HG03135 (cell line): ENCODE data around the gene CHID1.

Source experiments
- ATAC-seq: cut with Tn5 transposase; IDR thresholded peaks from one replicate; pipeline ENCODE4 v1.9.1; 2021; ENCODE audit warnings: mild to moderate bottlenecking, moderate library complexity; ENCODE audit not compliant: unreplicated experiment

The CHID1 gene

GRCh38 chr11:910589-911030 lies at the start of gene CHID1:
Gene CHID1 (minus strand): TSS chr11:910810. CDS start chr11:904816, 5,994 bp downstream.
- peak; percentile 84 for ATAC-seq

- ATAC-seq = no peak
These were observed 49.0 kb upstream of the CHID1 start for GRCh38 chr11:959608-960007.

GRCh38 chr11:959027-959426 lies 48.4 kb upstream of the CHID1 start:
- no peak for ATAC-seq

- ATAC-seq = no peak
These were observed 47.5 kb upstream of the CHID1 start for GRCh38 chr11:958101-958500.

GRCh38 chr11:957212-957920 lies 46.8 kb upstream of the CHID1 start:
- ATAC-seq = no peak

- no peak for ATAC-seq
These were observed 44.8 kb upstream of the CHID1 start for GRCh38 chr11:955154-956063.

- ATAC-seq = no peak
These were observed 44.0 kb upstream of the CHID1 start for GRCh38 chr11:954392-955153.

GRCh38 chr11:953512-953911 lies 42.9 kb upstream of the CHID1 start:
- ATAC-seq = no peak

GRCh38 chr11:952406-953385 lies 42.1 kb upstream of the CHID1 start:
- ATAC-seq = no peak

- ATAC-seq = no peak
These were observed 40.9 kb upstream of the CHID1 start for GRCh38 chr11:951507-951906.

GRCh38 chr11:947744-948143 lies 37.1 kb upstream of the CHID1 start:
- ATAC-seq = no peak

- no peak for ATAC-seq
These were observed 35.4 kb upstream of the CHID1 start for GRCh38 chr11:945986-946385.

- ATAC-seq = no peak
These were observed 34.3 kb upstream of the CHID1 start for GRCh38 chr11:944711-945470.

GRCh38 chr11:942823-943222 lies 32.2 kb upstream of the CHID1 start:
- no peak for ATAC-seq

- no peak for ATAC-seq
These were observed 30.0 kb upstream of the CHID1 start for GRCh38 chr11:940496-941135.

GRCh38 chr11:937841-938261 lies 27.2 kb upstream of the CHID1 start:
- ATAC-seq = no peak

- no peak for ATAC-seq
These were observed 25.6 kb upstream of the CHID1 start for GRCh38 chr11:936199-936598.

- no peak for ATAC-seq
These were observed 23.9 kb upstream of the CHID1 start for GRCh38 chr11:934527-934926.

- ATAC-seq = no peak
These were observed 23.3 kb upstream of the CHID1 start for GRCh38 chr11:933936-934335.
